HepG2 (cell line): ENCODE measurements around the gene HSF4. TPM values are rescaled to one million over a fixed set of nuclear protein-coding genes. Genes with fewer than 3 reads are reported as not detected.

Source experiments
- CBX1 ChIP-seq: IDR thresholded peaks from one replicate; pipeline ENCODE4 v1.6.1; 2016; ENCODE audit warnings: antibody characterized with exemption, low read depth
- FOSL2 ChIP-seq: sonication (generic); formaldehyde crosslinking; IDR thresholded peaks from 2 replicates; pipeline ENCODE4 v1.4.0; 2020; ENCODE audit warnings: missing genetic modification reagents
- MAFG ChIP-seq: sonication (generic); formaldehyde crosslinking; IDR thresholded peaks from 2 replicates; pipeline ENCODE4 v1.5.1; 2020; ENCODE audit warnings: mild to moderate bottlenecking, missing genetic modification reagents
- PITX1 ChIP-seq: sonication (generic); formaldehyde crosslinking; IDR thresholded peaks from 2 replicates; pipeline ENCODE4 v1.5.1; 2020; ENCODE audit warnings: mild to moderate bottlenecking, missing genetic modification reagents
- SOX6 ChIP-seq, 2 experiments: fragments of 450-650 bp in 1 of 2; sonication (generic) in 1 of 2; formaldehyde crosslinking in 1 of 2; IDR thresholded peaks; 2 replicates each; pipeline versions ENCODE4 v1.4.0 to v1.6.1; 2017 to 2020; ENCODE audit warnings: antibody characterized with exemption in 1 of 2, mild to moderate bottlenecking in 1 of 2, missing genetic modification reagents in 1 of 2
- SP140L ChIP-seq: sonication (generic); formaldehyde crosslinking; IDR thresholded peaks from 2 replicates; pipeline ENCODE4 v1.4.0; 2020; ENCODE audit warnings: missing genetic modification reagents, borderline replicate concordance
- ZNF136 ChIP-seq: sonication (generic); formaldehyde crosslinking; IDR thresholded peaks from 2 replicates; pipeline ENCODE4 v1.8.1; 2022; ENCODE audit warnings: low read depth, mild to moderate bottlenecking, moderate library complexity, missing genetic modification reagents
- ZNF333 ChIP-seq: sonication (generic); formaldehyde crosslinking; IDR thresholded peaks from 2 replicates; pipeline ENCODE4 v1.4.0; 2020; ENCODE audit warnings: mild to moderate bottlenecking, missing genetic modification reagents, borderline replicate concordance
- ZNF556 ChIP-seq: sonication (generic); formaldehyde crosslinking; IDR thresholded peaks from 2 replicates; pipeline ENCODE4 v1.4.0; 2020; ENCODE audit warnings: mild to moderate bottlenecking, missing genetic modification reagents, borderline replicate concordance
- ZNF557 ChIP-seq: sonication (generic); formaldehyde crosslinking; IDR thresholded peaks from 2 replicates; pipeline ENCODE4 v1.4.0; 2020; ENCODE audit warnings: missing genetic modification reagents
- ZNF670 ChIP-seq: sonication (generic); formaldehyde crosslinking; IDR thresholded peaks from 2 replicates; pipeline ENCODE4 v1.8.0; 2022; ENCODE audit warnings: mild to moderate bottlenecking, missing genetic modification reagents, borderline replicate concordance
- ZNF768 ChIP-seq: sonication (generic); formaldehyde crosslinking; IDR thresholded peaks from 2 replicates; pipeline ENCODE4 v1.4.0; 2020; ENCODE audit warnings: missing genetic modification reagents
- polyA plus RNA-seq, 8 experiments: library from polyadenylated mRNA; depleted of rRNA in 3 of 8; stranded (reverse) in 7 of 8; unstranded in 1 of 8; fragments of >200 nt; fragmentation: Illumina TruSeq in 4 of 8; extraction: Trizol in 4 of 8; gene quantifications; 2 replicates each; pipeline versions ENCODE4 v1.2.1 to v1.2.3, GENCODE V29; 2011 to 2016; ENCODE audit warnings: low read depth in 4 of 8, missing spikeins in 1 of 8, mixed read lengths in 1 of 8; ENCODE audit not compliant: insufficient read depth in 1 of 8
- total RNA-seq, 5 experiments: library from RNA; depleted of rRNA; stranded (reverse); fragments of >200 nt; fragmentation: Illumina TruSeq; extraction: Trizol; gene quantifications; 2 replicates each; pipeline ENCODE4 v1.2.3, GENCODE V29; 2016; ENCODE audit warnings: low read depth in 1 of 5
- TF ChIP-seq, protein P1 (sequence below): sonication (generic); formaldehyde crosslinking; IDR thresholded peaks from 2 replicates; pipeline ENCODE4 v1.4.0; 2020; ENCODE audit warnings: mild to moderate bottlenecking, missing genetic modification reagents
- TF ChIP-seq, protein P2 (sequence below): sonication (generic); formaldehyde crosslinking; IDR thresholded peaks from 2 replicates; pipeline ENCODE4 v1.5.0; 2020; ENCODE audit warnings: mild to moderate bottlenecking, missing genetic modification reagents
- TF ChIP-seq, protein P3 (sequence below): sonication (generic); formaldehyde crosslinking; IDR thresholded peaks from 2 replicates; pipeline ENCODE4 v1.8.0; 2022; ENCODE audit warnings: missing genetic modification reagents, mild to moderate bottlenecking, moderate library complexity, borderline replicate concordance
- TF ChIP-seq, protein P4 (sequence below): sonication (generic); formaldehyde crosslinking; IDR thresholded peaks from 2 replicates; pipeline ENCODE4 v1.4.0; 2020; ENCODE audit warnings: mild to moderate bottlenecking, missing genetic modification reagents

The HSF4 gene
- total and polyA plus RNA-seq, 2 of the 13 experiments (the other 11 are each of a cell fraction or from before 2014, with no cell fraction given), result 3.5 to 16.9 TPM

DNA sequence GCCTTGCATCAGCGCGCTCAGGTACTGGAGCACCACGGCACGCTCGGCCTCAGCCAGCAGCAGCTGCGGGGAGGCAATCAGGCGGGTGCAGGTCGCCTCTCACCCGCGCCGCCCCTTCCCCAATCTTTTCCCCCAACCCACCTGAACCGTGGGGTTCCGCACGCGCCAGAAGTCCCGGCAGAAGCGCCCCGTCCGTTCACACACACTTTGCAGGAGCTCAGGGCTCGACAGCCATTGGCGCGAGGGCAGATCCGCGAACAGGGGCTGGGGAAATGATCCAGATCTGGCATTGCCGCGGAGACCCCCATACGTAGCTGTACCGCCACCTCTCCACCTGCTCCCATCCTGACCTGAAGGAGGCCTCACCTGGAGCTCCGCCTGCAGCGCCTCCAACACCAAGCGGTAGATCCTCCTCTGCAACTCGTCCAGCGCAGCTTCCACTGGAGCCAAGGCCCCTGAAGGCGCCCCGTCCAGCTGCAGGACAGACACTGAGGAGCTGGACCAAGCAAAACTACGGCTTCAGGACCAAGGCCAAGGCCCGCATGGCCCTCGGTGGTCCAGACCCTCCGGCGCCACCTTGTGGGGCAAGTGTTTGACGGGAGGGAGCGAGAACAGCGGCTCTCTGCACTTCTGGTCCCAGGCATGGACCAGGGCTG is 20.6 kb downstream of the HSF4 start (continued):
- TF ChIP-seq, protein P1, sequence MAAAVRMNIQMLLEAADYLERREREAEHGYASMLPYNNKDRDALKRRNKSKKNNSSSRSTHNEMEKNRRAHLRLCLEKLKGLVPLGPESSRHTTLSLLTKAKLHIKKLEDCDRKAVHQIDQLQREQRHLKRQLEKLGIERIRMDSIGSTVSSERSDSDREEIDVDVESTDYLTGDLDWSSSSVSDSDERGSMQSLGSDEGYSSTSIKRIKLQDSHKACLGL (CRISPR knock-in tag), result peak; percentile 97
- TF ChIP-seq ZNF670, result peak; percentile 90; the same call in 1 of the 2 replicates
- TF ChIP-seq, protein P2, sequence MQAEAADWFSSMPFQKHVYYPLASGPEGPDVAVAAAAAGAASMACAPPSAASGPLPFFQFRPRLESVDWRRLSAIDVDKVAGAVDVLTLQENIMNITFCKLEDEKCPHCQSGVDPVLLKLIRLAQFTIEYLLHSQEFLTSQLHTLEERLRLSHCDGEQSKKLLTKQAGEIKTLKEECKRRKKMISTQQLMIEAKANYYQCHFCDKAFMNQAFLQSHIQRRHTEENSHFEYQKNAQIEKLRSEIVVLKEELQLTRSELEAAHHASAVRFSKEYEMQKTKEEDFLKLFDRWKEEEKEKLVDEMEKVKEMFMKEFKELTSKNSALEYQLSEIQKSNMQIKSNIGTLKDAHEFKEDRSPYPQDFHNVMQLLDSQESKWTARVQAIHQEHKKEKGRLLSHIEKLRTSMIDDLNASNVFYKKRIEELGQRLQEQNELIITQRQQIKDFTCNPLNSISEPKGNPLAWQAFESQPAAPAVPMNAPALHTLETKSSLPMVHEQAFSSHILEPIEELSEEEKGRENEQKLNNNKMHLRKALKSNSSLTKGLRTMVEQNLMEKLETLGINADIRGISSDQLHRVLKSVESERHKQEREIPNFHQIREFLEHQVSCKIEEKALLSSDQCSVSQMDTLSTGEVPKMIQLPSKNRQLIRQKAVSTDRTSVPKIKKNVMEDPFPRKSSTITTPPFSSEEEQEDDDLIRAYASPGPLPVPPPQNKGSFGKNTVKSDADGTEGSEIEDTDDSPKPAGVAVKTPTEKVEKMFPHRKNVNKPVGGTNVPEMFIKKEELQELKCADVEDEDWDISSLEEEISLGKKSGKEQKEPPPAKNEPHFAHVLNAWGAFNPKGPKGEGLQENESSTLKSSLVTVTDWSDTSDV (CRISPR knock-in tag), result no peak; the same call in 1 of the 2 replicates
- peak; percentile 96; the same call in 1 of the 2 replicates for TF ChIP-seq ZNF136 (CRISPR knock-in tag)
- peak; percentile 77 for TF ChIP-seq FOSL2 (CRISPR knock-in tag)
- no peak for TF ChIP-seq SOX6 (IDR thresholded peaks at IDR 0.05)
- peak; percentile 75 for TF ChIP-seq SOX6 (CRISPR knock-in tag; IDR thresholded peaks at IDR 0.05)
- peak; percentile 90 for TF ChIP-seq ZNF768 (CRISPR knock-in tag)
- TF ChIP-seq, protein P3, sequence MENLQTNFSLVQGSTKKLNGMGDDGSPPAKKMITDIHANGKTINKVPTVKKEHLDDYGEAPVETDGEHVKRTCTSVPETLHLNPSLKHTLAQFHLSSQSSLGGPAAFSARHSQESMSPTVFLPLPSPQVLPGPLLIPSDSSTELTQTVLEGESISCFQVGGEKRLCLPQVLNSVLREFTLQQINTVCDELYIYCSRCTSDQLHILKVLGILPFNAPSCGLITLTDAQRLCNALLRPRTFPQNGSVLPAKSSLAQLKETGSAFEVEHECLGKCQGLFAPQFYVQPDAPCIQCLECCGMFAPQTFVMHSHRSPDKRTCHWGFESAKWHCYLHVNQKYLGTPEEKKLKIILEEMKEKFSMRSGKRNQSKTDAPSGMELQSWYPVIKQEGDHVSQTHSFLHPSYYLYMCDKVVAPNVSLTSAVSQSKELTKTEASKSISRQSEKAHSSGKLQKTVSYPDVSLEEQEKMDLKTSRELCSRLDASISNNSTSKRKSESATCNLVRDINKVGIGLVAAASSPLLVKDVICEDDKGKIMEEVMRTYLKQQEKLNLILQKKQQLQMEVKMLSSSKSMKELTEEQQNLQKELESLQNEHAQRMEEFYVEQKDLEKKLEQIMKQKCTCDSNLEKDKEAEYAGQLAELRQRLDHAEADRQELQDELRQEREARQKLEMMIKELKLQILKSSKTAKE, result peak; percentile 72
- TF ChIP-seq ZNF556 (CRISPR knock-in tag), result no peak
- peak; percentile 85; the same call in 1 of the 2 replicates for TF ChIP-seq PITX1 (CRISPR knock-in tag)
- peak; percentile 78; the same call in 1 of the 2 replicates for TF ChIP-seq SP140L (CRISPR knock-in tag)
- peak; percentile 89 for TF ChIP-seq CBX1
- TF ChIP-seq, protein P4, sequence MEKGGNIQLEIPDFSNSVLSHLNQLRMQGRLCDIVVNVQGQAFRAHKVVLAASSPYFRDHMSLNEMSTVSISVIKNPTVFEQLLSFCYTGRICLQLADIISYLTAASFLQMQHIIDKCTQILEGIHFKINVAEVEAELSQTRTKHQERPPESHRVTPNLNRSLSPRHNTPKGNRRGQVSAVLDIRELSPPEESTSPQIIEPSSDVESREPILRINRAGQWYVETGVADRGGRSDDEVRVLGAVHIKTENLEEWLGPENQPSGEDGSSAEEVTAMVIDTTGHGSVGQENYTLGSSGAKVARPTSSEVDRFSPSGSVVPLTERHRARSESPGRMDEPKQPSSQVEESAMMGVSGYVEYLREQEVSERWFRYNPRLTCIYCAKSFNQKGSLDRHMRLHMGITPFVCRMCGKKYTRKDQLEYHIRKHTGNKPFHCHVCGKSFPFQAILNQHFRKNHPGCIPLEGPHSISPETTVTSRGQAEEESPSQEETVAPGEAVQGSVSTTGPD, result no peak
- TF ChIP-seq ZNF557 (CRISPR knock-in tag), result peak; percentile 71; the same call in 1 of the 2 replicates
- TF ChIP-seq MAFG, result no peak
- TF ChIP-seq ZNF333 (CRISPR knock-in tag), result peak; percentile 95; the same call in 1 of the 2 replicates
